ACC112 (cell line): ENCODE measurements around the gene TBKBP1.

Experiments
- H2AFZ ChIP-seq: fragments of 200-600 bp; sonication (generic); one replicate; pipeline ENCODE4 v1.6.0; 2017; ENCODE audit warnings: antibody characterized with exemption, low read length; ENCODE audit not compliant: unreplicated experiment
- H3K27ac ChIP-seq: fragments of 200-600 bp; sonication (generic); 2 replicates; pipeline ENCODE4 v1.5.1; 2014; ENCODE audit warnings: low read depth, mild to moderate bottlenecking, antibody characterized with exemption, low read length, moderate library complexity
- H3K27me3 ChIP-seq: fragments of 200-600 bp; sonication (generic); 2 replicates; pipeline ENCODE4 v1.6.1; 2014; ENCODE audit warnings: mild to moderate bottlenecking, antibody characterized with exemption, low read length, moderate library complexity, mixed read lengths; ENCODE audit not compliant: insufficient read depth
- H3K36me3 ChIP-seq: fragments of 200-600 bp; sonication (generic); 2 replicates; pipeline ENCODE4 v1.6.1; 2016; ENCODE audit warnings: mild to moderate bottlenecking, antibody characterized with exemption, low read length, moderate library complexity, mixed read lengths; ENCODE audit not compliant: insufficient read depth
- H3K4me1 ChIP-seq: fragments of 200-600 bp; sonication (generic); one replicate; pipeline ENCODE4 v1.6.1; 2016; ENCODE audit warnings: low read length, mixed read lengths; ENCODE audit not compliant: insufficient read depth, unreplicated experiment, control insufficient read depth
- H3K4me3 ChIP-seq: fragments of 200-600 bp; sonication (generic); 2 replicates; pipeline ENCODE4 v1.5.1; 2014; ENCODE audit warnings: mild to moderate bottlenecking, low read depth, low read length
- H3K79me2 ChIP-seq: fragments of 200-600 bp; sonication (generic); one replicate; pipeline ENCODE4 v1.6.0; 2016; ENCODE audit warnings: low read length; ENCODE audit not compliant: control insufficient read depth, unreplicated experiment, insufficient read depth

The TBKBP1 gene

GRCh38 chr17:47717261-47717697 is 23.3 kb downstream of the TBKBP1 start:
- H2AFZ ChIP-seq, result no peak overlapping the region
- H3K79me2 ChIP-seq, result no peaks in the 10 kb centered on the region
- no peak overlapping the region for H3K4me3 ChIP-seq
- no peaks in the 10 kb centered on the region for H3K36me3 ChIP-seq
- peaks cover 82% of the 10 kb centered on the region for H3K27me3 ChIP-seq
- no peak overlapping the region for H3K27ac ChIP-seq
- peaks cover 35% of the 10 kb centered on the region for H3K4me1 ChIP-seq

GRCh38 chr17:47717979-47718621 is 24.1 kb downstream of the TBKBP1 start:
- Histone ChIP-seq H3K79me2 (no peaks in the 10 kb centered on the region), H3K27me3 (peaks cover 82% of the 10 kb centered on the region), H3K4me3 (no peak overlapping the region), H3K36me3 (no peaks in the 10 kb centered on the region), H3K4me1 (peaks cover 35% of the 10 kb centered on the region), H3K27ac (no peak overlapping the region), H2AFZ (no peak overlapping the region)

GRCh38 chr17:47718634-47719405 is 24.9 kb downstream of the TBKBP1 start:
- Histone ChIP-seq H3K79me2 (no peaks in the 10 kb centered on the region), H3K4me3 (no peak overlapping the region), H3K4me1 (peaks cover 35% of the 10 kb centered on the region), H3K27me3 (peaks cover 82% of the 10 kb centered on the region), H3K27ac (no peak overlapping the region), H3K36me3 (no peaks in the 10 kb centered on the region), H2AFZ (no peak overlapping the region)

- H3K4me1 ChIP-seq, result peaks cover 35% of the 10 kb centered on the region
- H3K27me3 ChIP-seq, result peaks cover 82% of the 10 kb centered on the region
- no peak overlapping the region for H2AFZ ChIP-seq
- no peaks in the 10 kb centered on the region for H3K36me3 ChIP-seq
- H3K4me3 ChIP-seq, result 0 out of 2 replicates have a peak overlapping the region, but pooled peaks have one; percentile 6
- no peak overlapping the region for H3K27ac ChIP-seq
- no peaks in the 10 kb centered on the region for H3K79me2 ChIP-seq
Measured at GRCh38 chr17:47719411-47720152, 25.6 kb downstream of the TBKBP1 start.

GRCh38 chr17:47720196-47720595 is 26.2 kb downstream of the TBKBP1 start:
- H3K4me3 ChIP-seq, result no peak overlapping the region

GRCh38 chr17:47720754-47721533 is 27.0 kb downstream of the TBKBP1 start:
- H3K27ac ChIP-seq, result no peak overlapping the region
- no peaks in the 10 kb centered on the region for H3K36me3 ChIP-seq
- no peak overlapping the region for H2AFZ ChIP-seq
- peak overlapping the region; percentile 31 for H3K4me3 ChIP-seq
- no peaks in the 10 kb centered on the region for H3K79me2 ChIP-seq
- H3K4me1 ChIP-seq, result peaks cover 35% of the 10 kb centered on the region
- peaks cover 83% of the 10 kb centered on the region for H3K27me3 ChIP-seq

More at GRCh38 chr17:47720196-47720595, 26.2 kb downstream of the TBKBP1 start:
- no peak overlapping the region for H2AFZ ChIP-seq
- peaks cover 35% of the 10 kb centered on the region for H3K4me1 ChIP-seq
- H3K79me2 ChIP-seq, result no peaks in the 10 kb centered on the region
- H3K36me3 ChIP-seq, result no peaks in the 10 kb centered on the region
- no peak overlapping the region for H3K27ac ChIP-seq
- peaks cover 82% of the 10 kb centered on the region for H3K27me3 ChIP-seq

- no peaks in the 10 kb centered on the region for H3K36me3 ChIP-seq
- peaks cover 83% of the 10 kb centered on the region for H3K27me3 ChIP-seq
- H3K79me2 ChIP-seq, result no peaks in the 10 kb centered on the region
- H3K4me1 ChIP-seq, result peaks cover 35% of the 10 kb centered on the region
- no peak overlapping the region for H3K27ac ChIP-seq
- no peak overlapping the region for H3K4me3 ChIP-seq
- H2AFZ ChIP-seq, result no peak overlapping the region
Measured at GRCh38 chr17:47721725-47722124, 27.8 kb downstream of the TBKBP1 start.

- Histone ChIP-seq H3K4me1 (peaks cover 18% of the 10 kb centered on the region), H3K4me3 (no peak overlapping the region), H3K27me3 (peaks cover 86% of the 10 kb centered on the region), H2AFZ (no peak overlapping the region), H3K79me2 (no peaks in the 10 kb centered on the region), H3K36me3 (no peaks in the 10 kb centered on the region), H3K27ac (no peak overlapping the region)
Measured at GRCh38 chr17:47724705-47725104, 30.7 kb downstream of the TBKBP1 start.

- Histone ChIP-seq H2AFZ (no peak overlapping the region), H3K27ac (no peak overlapping the region), H3K27me3 (peaks cover 91% of the 10 kb centered on the region), H3K36me3 (no peaks in the 10 kb centered on the region), H3K4me1 (peaks cover 10% of the 10 kb centered on the region), H3K79me2 (no peaks in the 10 kb centered on the region), H3K4me3 (no peak overlapping the region)
Measured at GRCh38 chr17:47725446-47726111, 31.6 kb downstream of the TBKBP1 start.
